Measurements from ENCODE around the gene SPATS2L. TPM values are rescaled to one million over a fixed set of nuclear protein-coding genes. Genes with fewer than 3 reads are reported as not detected.

Gene SPATS2L
- total and polyA plus RNA-seq, 7 experiments from 2014 or later = 1.1 to 51.9 (median 2.9) TPM

DNA sequence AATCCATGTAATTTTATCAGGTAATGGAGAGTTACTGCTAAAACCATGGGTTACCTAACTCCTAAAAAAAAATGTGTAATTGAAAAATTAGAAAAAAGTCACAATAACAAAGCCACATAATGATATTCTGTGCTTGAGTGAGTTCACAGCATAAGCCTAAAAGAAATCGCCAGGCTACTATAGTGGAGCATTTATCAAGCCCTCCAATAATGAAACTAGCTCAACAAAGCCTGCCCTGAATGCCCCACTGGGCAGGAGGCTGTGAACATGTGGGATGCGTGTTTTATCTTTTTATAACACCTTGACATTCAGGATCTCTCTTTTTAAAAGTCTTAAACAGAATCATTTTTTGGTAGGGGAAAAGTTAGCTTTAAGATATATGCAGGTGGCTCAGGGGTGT is 117.0 kb downstream of the SPATS2L start:
- intact Hi-C loops (cut with micrococcal nuclease) = no loop called here
- POLR2A ChIA-PET = no interaction called here
- H3K36me3 Mint-ChIP-seq = peaks cover 0 to 22% (median 0%) of the 10 kb centered on the region in 5 donors
- ATAC-seq (no peak), DNase-seq (no peak)
- H3K9me3 ChIP-seq (ENCODE audit: control insufficient read depth in 2 of 3, low read length in 3 of 3) = no peaks in the 10 kb centered on the region
- no peak overlapping the region for H3K4me3 ChIP-seq (ENCODE audit: low read length)
- H3K36me3 ChIP-seq (ENCODE audit: control insufficient read depth in 2 of 3, insufficient read depth in 3 of 3, low read length in 3 of 3) = no peaks in the 10 kb centered on the region
- no peak overlapping the region for H3K27ac Mint-ChIP-seq
- CTCF ChIA-PET = no interaction called here
- no peaks in the 10 kb centered on the region for H3K9me3 Mint-ChIP-seq
- H3K4me1 Mint-ChIP-seq = peaks cover 0 to 22% (median 11%) of the 10 kb centered on the region in 7 donors
- H3K4me1 ChIP-seq (ENCODE audit: control insufficient read depth in 2 of 2, insufficient read depth in 2 of 2, low read length in 2 of 2) = no peaks in the 10 kb centered on the region
- no peaks in the 10 kb centered on the region for H3K27me3 Mint-ChIP-seq
- no peak overlapping the region for H3K27ac ChIP-seq (ENCODE audit: low read depth, low read length)
- H3K4me3 Mint-ChIP-seq = no peak overlapping the region
- H3K27me3 ChIP-seq (ENCODE audit: control insufficient read depth in 2 of 2, insufficient read depth in 2 of 2, low read length in 2 of 2) = no peaks in the 10 kb centered on the region

DNA sequence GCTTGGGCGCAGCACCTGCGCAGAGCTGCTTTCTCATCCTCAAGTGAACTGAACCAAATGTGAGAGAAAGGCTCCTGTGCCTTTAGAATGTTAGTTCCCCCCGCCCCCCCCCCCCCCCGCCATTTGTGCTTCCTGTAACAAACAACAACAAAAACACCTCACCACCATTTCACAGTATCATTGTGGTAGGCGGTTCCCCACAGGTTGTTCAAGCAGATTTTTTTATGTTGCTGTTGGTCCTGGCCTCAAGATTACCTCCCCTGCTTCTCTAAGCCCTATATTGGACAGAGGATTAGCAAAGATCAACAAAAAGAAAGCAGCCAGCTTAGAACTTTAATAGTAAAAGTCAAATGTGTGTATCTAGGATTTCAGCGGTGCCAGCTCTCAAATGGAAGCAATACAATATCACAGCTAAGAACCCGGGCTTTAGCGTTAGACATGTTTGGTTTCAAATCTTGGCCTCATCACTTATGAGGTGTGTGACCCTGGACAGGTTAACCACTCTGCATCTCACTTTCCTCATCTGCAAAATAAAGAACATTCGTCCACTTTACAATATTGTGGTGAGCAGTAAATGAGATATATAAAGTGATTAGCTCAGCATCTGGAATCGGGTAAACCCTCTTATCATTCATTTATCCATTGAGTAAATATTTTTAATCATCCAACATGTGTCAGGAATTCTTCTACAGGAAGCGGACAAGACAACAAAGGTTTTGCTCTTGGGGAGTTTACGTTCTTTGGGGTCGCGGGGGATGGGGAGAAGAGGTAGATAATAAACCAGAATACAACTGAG is 118.7 kb downstream of the SPATS2L start:
- H3K4me1 ChIP-seq (ENCODE audit: control insufficient read depth in 2 of 2, insufficient read depth in 2 of 2, low read length in 2 of 2) = no peaks in the 10 kb centered on the region
- no peaks in the 10 kb centered on the region for H3K27me3 ChIP-seq (ENCODE audit: control insufficient read depth in 2 of 2, insufficient read depth in 2 of 2, low read length in 2 of 2)
- no peak overlapping the region for H3K4me3 ChIP-seq (ENCODE audit: low read length)
- H3K9me3 ChIP-seq (ENCODE audit: control insufficient read depth in 2 of 3, low read length in 3 of 3) = no peaks in the 10 kb centered on the region
- ATAC-seq = no peak
- intact Hi-C loops (cut with micrococcal nuclease) = no loop called here
- H3K4me3 Mint-ChIP-seq = no peak overlapping the region
- H3K27ac Mint-ChIP-seq = no peak overlapping the region
- no peaks in the 10 kb centered on the region for H3K9me3 Mint-ChIP-seq
- no peak for DNase-seq
- H3K27me3 Mint-ChIP-seq = no peaks in the 10 kb centered on the region
- ChIA-PET CTCF (no interaction called here), POLR2A (no interaction called here)
- H3K36me3 ChIP-seq (ENCODE audit: control insufficient read depth in 2 of 3, insufficient read depth in 3 of 3, low read length in 3 of 3) = no peaks in the 10 kb centered on the region
- no peak overlapping the region for H3K27ac ChIP-seq (ENCODE audit: low read depth, low read length)
- H3K4me1 Mint-ChIP-seq = peaks cover 0 to 22% (median 11%) of the 10 kb centered on the region in 7 donors
- peaks cover 0 to 15% (median 0%) of the 10 kb centered on the region in 5 donors for H3K36me3 Mint-ChIP-seq

DNA sequence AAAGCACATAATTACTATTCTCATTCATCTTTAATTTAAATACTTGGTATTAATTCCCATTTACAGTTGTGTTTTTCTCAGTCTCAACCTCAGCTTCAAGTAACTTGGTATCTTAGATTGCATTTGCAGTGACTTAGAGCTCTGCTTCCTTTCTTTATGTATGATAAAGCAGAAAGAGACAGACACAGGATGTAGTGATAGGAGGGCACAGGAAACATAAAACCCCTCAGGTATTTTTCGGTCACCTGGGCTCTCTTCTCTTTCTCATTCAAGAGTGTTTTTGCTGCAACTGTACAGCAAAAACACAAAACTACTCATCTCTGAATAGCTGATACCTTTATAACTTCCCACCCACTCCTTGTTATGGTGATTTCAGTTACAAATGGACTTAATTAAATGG is 120.3 kb downstream of the SPATS2L start:
- no peak for ATAC-seq
- Histone ChIP-seq H3K36me3 (ENCODE audit: control insufficient read depth in 2 of 3, insufficient read depth in 3 of 3, low read length in 3 of 3) (no peaks in the 10 kb centered on the region), H3K27me3 (ENCODE audit: control insufficient read depth in 2 of 2, insufficient read depth in 2 of 2, low read length in 2 of 2) (no peaks in the 10 kb centered on the region), H3K4me3 (ENCODE audit: low read length) (no peak overlapping the region), H3K27ac (ENCODE audit: low read depth, low read length) (no peak overlapping the region), H3K4me1 (ENCODE audit: control insufficient read depth in 2 of 2, insufficient read depth in 2 of 2, low read length in 2 of 2) (no peaks in the 10 kb centered on the region), H3K9me3 (ENCODE audit: control insufficient read depth in 2 of 3, low read length in 3 of 3) (no peaks in the 10 kb centered on the region)
- intact Hi-C loops (cut with micrococcal nuclease) = no loop called here
- Mint-ChIP-seq H3K4me3 (no peak overlapping the region), H3K4me1 (peaks cover 0 to 22% (median 11%) of the 10 kb centered on the region in 7 donors), H3K36me3 (peaks cover 0 to 7% (median 0%) of the 10 kb centered on the region in 5 donors), H3K9me3 (no peaks in the 10 kb centered on the region), H3K27ac (peak overlapping the region in 1 of 9 donors; percentile 8), H3K27me3 (peaks cover 0 to under 1% (median 0%) of the 10 kb centered on the region in 5 donors)
- ChIA-PET CTCF (no interaction called here), POLR2A (no interaction called here)
- DNase-seq = peak in 4 of 9 donors; percentile 2 to 16 (median 12)

DNA sequence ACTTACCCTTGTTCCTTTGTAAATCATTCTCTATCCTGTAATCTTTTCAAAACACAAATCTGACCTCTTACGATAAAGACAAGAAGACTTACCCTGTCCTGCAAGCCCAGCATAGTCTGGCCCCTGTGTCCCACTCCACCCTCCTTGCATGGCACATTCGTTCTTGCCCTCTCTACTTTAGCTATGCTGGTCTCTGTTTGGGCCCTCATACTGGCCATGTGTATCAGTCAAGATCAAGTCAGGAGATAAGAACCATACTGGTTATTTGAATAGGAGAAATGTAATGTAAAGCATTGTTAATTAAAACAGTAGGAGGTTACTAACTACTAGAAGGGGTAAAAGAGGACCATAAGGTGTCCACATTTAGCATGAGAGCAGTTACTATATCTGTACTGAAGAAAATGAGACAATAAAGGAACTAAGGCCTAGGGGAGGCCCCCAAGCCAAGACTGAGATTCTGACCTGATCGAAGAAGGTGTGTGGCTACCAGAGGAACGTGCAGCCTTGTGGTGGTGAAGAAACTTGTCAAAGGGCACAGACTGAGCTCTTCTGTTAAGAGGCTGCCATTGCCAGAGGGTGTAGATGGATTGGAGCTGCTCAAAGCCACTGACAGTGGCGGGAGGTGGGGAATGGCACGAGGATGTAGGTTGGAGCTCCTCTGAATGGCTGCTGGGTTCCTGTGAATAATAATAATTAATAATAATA is 122.6 kb downstream of the SPATS2L start:
- intact Hi-C loops (cut with micrococcal nuclease) = no loop called here
- no peak overlapping the region for H3K27ac Mint-ChIP-seq
- Histone ChIP-seq H3K27ac (ENCODE audit: low read depth, low read length) (no peak overlapping the region), H3K4me1 (ENCODE audit: control insufficient read depth in 2 of 2, insufficient read depth in 2 of 2, low read length in 2 of 2) (no peaks in the 10 kb centered on the region), H3K27me3 (ENCODE audit: control insufficient read depth in 2 of 2, insufficient read depth in 2 of 2, low read length in 2 of 2) (no peaks in the 10 kb centered on the region), H3K9me3 (ENCODE audit: control insufficient read depth in 2 of 3, low read length in 3 of 3) (no peaks in the 10 kb centered on the region), H3K4me3 (ENCODE audit: low read length) (no peak overlapping the region), H3K36me3 (ENCODE audit: control insufficient read depth in 2 of 3, insufficient read depth in 3 of 3, low read length in 3 of 3) (no peaks in the 10 kb centered on the region)
- peaks cover 0 to 23% (median 11%) of the 10 kb centered on the region in 7 donors for H3K4me1 Mint-ChIP-seq
- ChIA-PET CTCF (no interaction called here), POLR2A (no interaction called here)
- H3K36me3 Mint-ChIP-seq = peaks cover 0 to 15% (median 0%) of the 10 kb centered on the region in 5 donors
- no peaks in the 10 kb centered on the region for H3K9me3 Mint-ChIP-seq
- ATAC-seq (no peak), DNase-seq (no peak)
- peaks cover 0 to 5% (median 0%) of the 10 kb centered on the region in 5 donors for H3K27me3 Mint-ChIP-seq
- no peak overlapping the region for H3K4me3 Mint-ChIP-seq

- no peaks in the 10 kb centered on the region for H3K36me3 ChIP-seq (ENCODE audit: control insufficient read depth in 2 of 3, insufficient read depth in 3 of 3, low read length in 3 of 3)
- H3K4me3 Mint-ChIP-seq = no peak overlapping the region
- H3K27me3 ChIP-seq (ENCODE audit: control insufficient read depth in 2 of 2, insufficient read depth in 2 of 2, low read length in 2 of 2) = no peaks in the 10 kb centered on the region
- peaks cover 0 to 20% (median 11%) of the 10 kb centered on the region in 7 donors for H3K4me1 Mint-ChIP-seq
- no peak overlapping the region for H3K27ac Mint-ChIP-seq
- H3K9me3 Mint-ChIP-seq = no peaks in the 10 kb centered on the region
- DNase-seq (no peak), ATAC-seq (no peak)
- peaks cover 0 to 5% (median 0%) of the 10 kb centered on the region in 5 donors for H3K27me3 Mint-ChIP-seq
- H3K4me3 ChIP-seq (ENCODE audit: low read length) = no peak overlapping the region
- CTCF ChIA-PET = no interaction called here
- intact Hi-C loops (cut with micrococcal nuclease) = no loop called here
- POLR2A ChIA-PET = no interaction called here
- peaks cover 0 to 15% (median 0%) of the 10 kb centered on the region in 5 donors for H3K36me3 Mint-ChIP-seq
- no peak overlapping the region for H3K27ac ChIP-seq (ENCODE audit: low read depth, low read length)
- H3K9me3 ChIP-seq (ENCODE audit: control insufficient read depth in 2 of 3, low read length in 3 of 3) = no peaks in the 10 kb centered on the region
- H3K4me1 ChIP-seq (ENCODE audit: control insufficient read depth in 2 of 2, insufficient read depth in 2 of 2, low read length in 2 of 2) = no peaks in the 10 kb centered on the region
Observed at GRCh38 chr2:200430017-200430416, 123.5 kb downstream of the SPATS2L start.

DNA sequence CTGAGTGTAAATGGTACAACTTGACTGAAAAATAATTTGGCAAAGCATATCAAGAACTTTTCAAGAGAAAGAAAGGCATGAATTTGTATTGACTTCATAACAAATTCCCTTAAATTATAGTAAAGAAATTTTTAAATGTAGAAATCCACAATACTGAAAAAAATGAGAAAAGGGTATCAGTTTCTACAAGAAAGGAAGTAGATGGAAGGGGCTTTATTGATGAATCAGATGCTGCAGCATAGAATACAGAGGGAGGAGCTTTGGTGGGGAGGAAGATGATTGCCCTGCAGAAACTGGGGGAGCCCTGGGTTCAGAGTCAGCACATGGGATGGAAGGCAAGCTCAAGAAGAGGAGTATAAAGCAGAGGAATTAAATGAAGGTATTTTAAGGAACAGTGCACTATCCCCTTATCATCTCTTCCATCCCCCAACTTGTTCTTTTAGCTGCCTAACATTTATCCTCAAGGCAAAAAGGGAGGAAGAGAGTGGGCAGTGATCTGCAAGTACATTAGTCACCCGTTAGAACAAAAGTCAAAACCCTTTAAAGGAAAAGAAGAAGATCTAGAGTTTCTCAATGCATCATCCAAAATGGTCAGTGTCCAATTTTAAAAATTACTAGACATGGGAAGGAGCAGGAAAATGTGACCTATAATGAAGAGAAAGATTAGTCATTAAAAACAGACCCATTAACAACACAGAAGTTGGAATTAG is 125.7 kb downstream of the SPATS2L start:
- peaks cover 0 to 5% (median 0%) of the 10 kb centered on the region in 5 donors for H3K27me3 Mint-ChIP-seq
- peaks cover 0 to 28% (median 0%) of the 10 kb centered on the region in 5 donors for H3K36me3 Mint-ChIP-seq
- H3K9me3 Mint-ChIP-seq = peaks cover 0 to 6% (median 0%) of the 10 kb centered on the region in 11 donors
- CTCF ChIA-PET = no interaction called here
- no peak overlapping the region for H3K4me3 Mint-ChIP-seq
- DNase-seq = no peak
- H3K4me1 Mint-ChIP-seq = peaks cover 0 to 6% (median 0%) of the 10 kb centered on the region in 7 donors
- no peaks in the 10 kb centered on the region for H3K4me1 ChIP-seq (ENCODE audit: control insufficient read depth in 2 of 2, insufficient read depth in 2 of 2, low read length in 2 of 2)
- intact Hi-C loops (cut with micrococcal nuclease) = no loop called here
- H3K27ac Mint-ChIP-seq = no peak overlapping the region
- no peak overlapping the region for H3K4me3 ChIP-seq (ENCODE audit: low read length)
- no peak for ATAC-seq
- H3K27me3 ChIP-seq (ENCODE audit: control insufficient read depth in 2 of 2, insufficient read depth in 2 of 2, low read length in 2 of 2) = no peaks in the 10 kb centered on the region
- H3K27ac ChIP-seq (ENCODE audit: low read depth, low read length) = no peak overlapping the region
- no peaks in the 10 kb centered on the region for H3K36me3 ChIP-seq (ENCODE audit: control insufficient read depth in 2 of 3, insufficient read depth in 3 of 3, low read length in 3 of 3)
- POLR2A ChIA-PET = no interaction called here
- H3K9me3 ChIP-seq (ENCODE audit: control insufficient read depth in 2 of 3, low read length in 3 of 3) = no peaks in the 10 kb centered on the region

Measured in naive thymus-derived CD4-positive, alpha-beta T cell (primary cell).